Measurements from ENCODE around the gene ATP6V1C2.
"Not testable (repeated sequence)": the region's sequence is repeated elsewhere in the genome, so short reads cannot be mapped to it uniquely, and the experiment has no call there.

The ATP6V1C2 gene

DNA sequence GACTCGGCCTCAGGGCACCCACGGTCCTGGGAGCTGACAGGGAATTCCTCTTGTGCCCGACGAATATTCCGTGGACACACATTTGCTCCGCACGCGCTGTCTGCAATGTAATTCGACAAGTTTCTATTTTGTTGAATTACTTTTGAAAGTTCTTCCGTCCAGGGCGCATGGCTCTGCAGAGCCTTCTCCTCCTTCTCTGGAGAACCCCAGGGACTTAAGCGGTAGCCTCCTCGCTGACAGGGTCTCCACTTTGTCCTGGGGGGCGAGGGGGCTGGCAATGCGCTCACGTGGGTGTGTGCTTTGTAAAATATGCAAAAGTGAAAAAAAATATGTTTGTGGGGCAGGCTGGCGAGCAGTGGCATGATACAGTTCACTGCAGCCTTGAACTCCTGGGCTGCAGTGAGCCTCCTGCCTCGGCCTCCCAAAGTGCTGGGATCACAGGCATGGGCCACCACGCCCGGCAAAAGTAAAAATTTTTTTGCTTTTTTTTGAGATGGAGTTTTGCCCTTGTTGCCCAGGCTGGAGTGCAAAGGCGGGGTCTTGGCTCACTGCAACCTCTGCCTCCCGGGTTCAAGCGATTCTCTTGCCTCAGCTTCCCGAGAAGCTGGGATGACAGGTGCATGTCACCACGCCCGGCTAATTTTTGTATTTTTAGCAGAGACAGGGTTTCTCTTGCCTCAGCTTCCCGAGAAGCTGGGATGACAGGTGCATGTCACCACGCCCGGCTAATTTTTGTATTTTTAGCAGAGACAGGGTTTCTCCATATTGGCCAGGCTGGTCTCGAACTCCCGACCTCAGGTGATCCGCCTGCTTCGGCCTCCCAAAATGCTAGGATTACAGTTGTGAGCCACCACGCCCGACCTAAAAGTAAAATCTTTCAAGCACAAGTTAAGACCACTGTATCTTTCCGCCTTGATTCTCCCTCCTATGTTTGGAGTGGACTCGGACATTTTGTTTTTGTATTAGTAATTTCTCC, 92.0 kb downstream of the ATP6V1C2 start:
- DNase-seq (ENCODE audit: low spot score): not testable (repeated sequence)

GRCh38 chr2:10814142-10814541, 92.7 kb downstream of the ATP6V1C2 start:
- DNase-seq (ENCODE audit: low spot score): no peak

GRCh38 chr2:10814571-10815331, 93.3 kb downstream of the ATP6V1C2 start:
- DNase-seq (ENCODE audit: low spot score): no peak

DNA sequence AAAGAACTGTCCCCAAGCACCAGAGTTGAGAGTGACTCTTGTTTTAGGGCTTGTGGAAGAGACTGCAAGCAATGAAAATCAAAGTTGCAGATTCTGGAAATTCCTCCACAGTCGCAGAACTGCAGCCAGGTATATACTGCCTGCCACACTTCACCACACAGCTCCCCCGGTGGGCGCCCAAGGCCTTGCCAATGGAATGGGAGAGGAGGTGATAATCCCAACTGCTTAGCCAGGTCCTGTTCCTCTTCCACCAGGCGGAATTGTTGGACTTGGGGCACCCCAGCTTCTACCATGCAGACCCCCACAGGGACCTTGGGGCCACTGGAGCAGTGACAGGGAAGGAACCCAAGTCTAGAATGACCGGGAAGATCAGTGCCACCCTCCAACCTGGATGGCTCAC, 96.0 kb downstream of the ATP6V1C2 start:
- DNase-seq (ENCODE audit: low spot score): no peak

GRCh38 chr2:10818305-10818704, 96.9 kb downstream of the ATP6V1C2 start:
- not testable (repeated sequence) for DNase-seq (ENCODE audit: low spot score)

DNA sequence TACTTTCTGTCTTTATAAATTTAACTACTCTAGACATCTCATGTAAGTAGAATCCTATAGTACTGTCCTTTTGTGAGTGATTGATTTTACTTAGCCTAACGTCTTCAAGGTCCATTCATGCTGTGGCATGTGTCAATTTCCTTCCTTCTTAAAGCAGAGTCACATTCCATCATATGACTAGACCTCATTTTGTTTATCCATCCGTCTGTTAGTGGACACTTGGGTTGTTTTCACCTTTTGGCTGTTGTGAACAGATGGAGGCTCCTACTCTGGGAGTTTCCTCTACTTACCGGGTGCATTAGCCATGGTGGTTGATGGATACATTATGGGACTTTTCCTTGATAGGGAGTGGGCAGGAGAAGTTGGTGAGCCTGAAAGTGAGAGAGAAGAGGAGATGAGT, 97.6 kb downstream of the ATP6V1C2 start:
- DNase-seq (ENCODE audit: low spot score): no peak

GRCh38 chr2:10819714-10820314, 98.4 kb downstream of the ATP6V1C2 start:
- DNase-seq (ENCODE audit: low spot score): no peak

- no peak for DNase-seq (ENCODE audit: low spot score)
Observed at GRCh38 chr2:10820562-10820961, 99.1 kb downstream of the ATP6V1C2 start.

DNA sequence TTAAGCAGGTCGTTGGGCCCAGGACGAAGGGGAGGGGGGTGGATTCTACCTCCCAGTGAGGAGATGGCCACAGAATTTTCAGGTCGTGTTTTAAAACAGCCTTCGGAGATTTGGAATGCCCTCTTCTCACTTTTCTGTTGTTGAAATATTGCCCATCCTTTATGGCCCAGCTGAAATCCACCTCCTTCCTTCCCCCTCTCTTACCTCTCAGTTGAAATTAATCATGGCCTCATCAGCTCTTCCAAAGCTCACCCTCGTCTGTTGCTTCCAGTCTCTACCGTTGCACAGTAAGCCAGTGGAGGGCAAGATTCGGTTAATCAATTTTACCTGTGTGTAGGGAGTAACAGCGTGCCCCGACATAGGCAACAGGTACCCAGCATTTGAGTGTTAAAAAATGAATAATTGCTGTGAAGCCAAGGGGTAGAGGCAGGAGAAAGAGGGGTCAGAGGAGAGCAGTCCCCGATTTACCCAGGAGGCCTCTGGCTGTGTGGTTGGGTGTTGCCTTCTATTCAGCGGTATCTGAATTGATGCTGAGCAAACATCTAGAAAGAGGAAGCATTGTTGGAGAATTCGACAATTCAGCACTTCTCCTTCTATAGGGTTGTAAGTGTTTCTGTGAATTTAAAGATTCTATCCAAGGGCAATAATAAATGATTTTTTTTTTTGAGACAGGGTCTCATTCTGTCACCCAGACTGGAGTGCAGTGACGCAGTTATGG, 99.7 kb downstream of the ATP6V1C2 start:
- no peak for DNase-seq (ENCODE audit: low spot score)

DNA sequence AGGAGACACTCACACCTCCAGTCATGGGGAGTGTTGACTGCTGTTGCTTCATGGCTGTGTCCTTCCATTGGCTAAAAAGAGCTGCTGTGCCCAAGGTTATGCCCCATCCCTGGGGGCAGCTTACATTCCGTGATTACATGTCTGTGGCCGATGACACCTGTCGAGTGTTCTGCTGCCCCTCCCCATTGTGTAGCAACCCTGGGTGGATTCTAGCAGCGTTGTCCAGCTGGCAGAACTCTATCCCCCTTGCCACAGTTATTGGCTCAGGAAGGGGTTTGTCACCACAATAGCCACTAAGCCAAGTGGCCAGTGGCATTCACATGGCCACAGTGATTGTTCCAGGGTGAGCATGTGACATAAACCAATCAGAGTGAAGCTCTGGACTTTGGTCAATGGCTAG, 102.8 kb downstream of the ATP6V1C2 start:
- DNase-seq (ENCODE audit: low spot score): no peak

DNA sequence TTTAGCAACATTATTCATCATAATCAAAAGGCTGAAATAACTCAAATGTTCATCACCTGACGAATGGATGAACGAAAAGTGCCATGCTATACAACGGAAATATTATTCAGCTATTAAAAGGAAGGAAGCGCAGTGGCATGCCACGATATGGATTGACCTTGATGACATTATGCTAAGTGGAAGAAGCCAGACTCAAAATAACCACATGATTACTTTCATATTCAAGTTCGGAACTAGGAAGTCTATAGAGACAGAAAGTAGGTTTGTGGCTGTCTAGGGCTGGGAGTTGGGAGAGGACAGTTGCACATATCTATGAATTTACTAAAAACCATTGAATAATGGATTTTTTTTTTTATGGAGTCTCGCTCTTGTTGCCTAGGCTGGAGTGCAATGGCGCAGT, 104.6 kb downstream of the ATP6V1C2 start:
- no peak for DNase-seq (ENCODE audit: low spot score)

- no peak for DNase-seq (ENCODE audit: low spot score)
Observed at GRCh38 chr2:10826625-10827024, 105.2 kb downstream of the ATP6V1C2 start.

DNA sequence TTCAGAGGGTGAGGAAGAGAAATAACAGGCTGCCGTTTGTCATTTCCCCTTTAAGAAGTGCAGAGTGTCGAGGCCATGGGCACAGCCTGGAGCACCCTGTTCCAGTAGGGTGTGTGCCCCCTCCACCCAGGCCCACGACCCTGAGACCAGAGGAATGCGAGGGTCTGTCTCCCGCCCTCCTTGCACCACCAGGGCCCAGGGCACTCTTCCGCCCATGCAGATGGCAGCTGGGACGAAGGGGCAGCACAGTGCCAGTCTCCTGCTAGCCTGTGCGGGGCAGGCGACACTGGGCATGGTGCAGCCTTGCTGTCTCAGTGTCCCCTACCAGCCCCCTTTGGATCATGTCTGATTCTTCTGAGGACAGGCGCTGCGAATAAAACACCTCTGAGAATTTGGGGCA, 106.9 kb downstream of the ATP6V1C2 start:
- no peak for DNase-seq (ENCODE audit: low spot score)

- no peak for DNase-seq (ENCODE audit: low spot score)
Observed at GRCh38 chr2:10829299-10829698, 107.9 kb downstream of the ATP6V1C2 start.

- DNase-seq (ENCODE audit: low spot score): no peak
Observed at GRCh38 chr2:10830203-10830602, 108.8 kb downstream of the ATP6V1C2 start.

- no peak for DNase-seq (ENCODE audit: low spot score)
Observed at GRCh38 chr2:10830641-10831399, 109.4 kb downstream of the ATP6V1C2 start.

DNA sequence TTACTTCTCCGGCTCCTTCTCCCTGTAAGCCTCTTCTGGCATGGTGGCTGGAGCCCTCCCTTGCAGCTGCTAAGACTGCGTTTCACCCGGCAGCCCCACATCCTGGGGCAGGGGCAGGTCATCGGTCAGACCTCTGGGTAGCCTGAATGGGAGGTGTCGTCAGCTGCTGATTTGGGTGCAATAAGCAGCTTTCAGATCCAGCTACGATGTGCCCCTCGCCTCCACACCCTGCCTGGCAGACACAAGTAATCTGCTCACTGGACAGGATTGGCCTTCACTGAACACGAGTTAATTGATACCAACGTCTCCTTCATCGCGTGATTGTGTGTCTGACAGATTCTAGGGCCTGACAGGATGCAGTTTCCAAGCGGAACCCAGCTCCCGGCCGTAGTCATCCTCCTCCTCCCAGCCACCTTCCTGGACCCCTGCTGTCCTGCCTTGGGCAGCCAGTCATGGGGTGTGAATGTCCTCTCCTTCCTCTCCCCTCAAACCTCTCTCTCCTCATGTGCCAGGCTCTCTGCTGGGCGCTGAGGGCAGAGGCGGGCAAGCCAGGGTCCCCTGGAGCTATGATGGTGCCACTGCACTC, 110.1 kb downstream of the ATP6V1C2 start:
- DNase-seq (ENCODE audit: low spot score): no peak

DNA sequence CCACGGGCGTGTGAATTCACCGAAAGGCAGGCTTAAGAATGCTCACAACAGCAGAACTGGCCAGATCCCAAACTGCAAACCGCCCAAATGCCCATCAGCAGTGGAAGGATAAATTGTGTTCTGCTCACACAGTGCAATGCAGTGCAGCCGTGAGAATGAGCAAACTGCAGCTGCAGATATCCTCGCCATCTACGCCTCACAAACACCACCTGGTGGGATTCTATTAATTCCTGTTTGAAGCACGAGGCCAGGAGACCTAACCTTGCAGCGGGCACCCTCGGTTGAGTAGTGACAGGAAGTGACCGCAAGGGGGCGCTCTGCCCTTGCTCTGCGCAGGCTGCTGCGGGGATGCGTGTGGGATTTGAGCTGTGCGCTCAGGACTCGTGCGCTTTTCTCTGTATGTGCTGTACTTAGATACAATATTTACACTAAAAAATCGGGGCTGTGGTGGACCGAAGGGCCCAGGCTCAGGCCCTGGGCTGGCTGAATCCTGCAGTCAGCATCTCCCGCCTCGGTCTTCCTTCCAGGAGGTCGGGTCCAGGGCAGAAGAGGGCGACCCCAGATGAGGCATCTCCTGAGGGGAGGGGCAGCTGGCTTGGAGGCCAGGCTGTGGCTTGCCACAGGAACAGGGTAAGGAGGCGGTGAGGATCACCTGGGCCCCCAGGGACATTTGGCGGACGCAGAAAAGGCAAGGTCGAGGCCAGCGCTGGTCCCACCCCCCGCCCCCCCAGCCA, 110.9 kb downstream of the ATP6V1C2 start:
- peak; percentile 79 for DNase-seq (ENCODE audit: low spot score)

GRCh38 chr2:10833021-10833420, 111.6 kb downstream of the ATP6V1C2 start:
- DNase-seq (ENCODE audit: low spot score): no peak

DNA sequence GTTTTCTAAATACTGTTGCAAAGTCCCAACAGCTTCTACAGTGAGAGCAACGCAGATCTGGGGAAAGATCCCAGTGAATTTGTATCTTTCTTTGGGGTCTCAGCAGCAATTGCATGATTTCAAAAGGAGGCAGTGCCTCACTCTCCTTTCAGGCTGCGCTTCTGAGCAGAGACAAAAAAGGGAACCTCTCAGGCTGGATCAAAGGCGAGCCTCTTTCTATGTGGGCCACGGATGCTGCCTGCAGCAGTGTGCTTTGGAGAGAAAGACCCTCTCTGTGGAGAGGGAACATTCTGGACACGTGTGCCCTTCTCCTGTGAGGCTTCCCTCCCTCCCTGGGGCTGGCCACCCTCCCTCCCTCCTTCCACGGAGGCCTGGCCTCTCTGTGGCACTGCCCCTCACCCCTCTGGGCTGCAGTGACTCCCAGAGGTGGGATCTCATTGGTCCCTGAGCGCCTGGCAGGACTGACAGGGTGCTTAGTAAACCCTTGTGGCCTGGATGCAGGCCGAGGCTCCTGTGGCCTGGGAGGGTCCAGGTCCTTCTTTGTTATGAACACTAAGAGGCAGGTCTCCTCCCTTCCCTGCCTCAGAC, 112.7 kb downstream of the ATP6V1C2 start:
- no peak for DNase-seq (ENCODE audit: low spot score)
